Skeletal muscle cell (primary cell): ENCODE data around the gene PIEZO2.

ENCODE experiments used
- DNase-seq: peaks from one replicate; pipeline ENCODE4 v3.0.0-alpha.2; 2010; ENCODE audit warnings: low read depth
- H3K4me3 ChIP-seq: 2 replicates; pipeline ENCODE4 v1.5.1; 2011; ENCODE audit warnings: low read depth, mild to moderate bottlenecking, control low read depth, low read length, moderate library complexity

The PIEZO2 gene

GRCh38 chr18:10843565-10843964 is 305.8 kb downstream of the PIEZO2 start:
- no peak for DNase-seq
- no peak overlapping the region for H3K4me3 ChIP-seq

DNA sequence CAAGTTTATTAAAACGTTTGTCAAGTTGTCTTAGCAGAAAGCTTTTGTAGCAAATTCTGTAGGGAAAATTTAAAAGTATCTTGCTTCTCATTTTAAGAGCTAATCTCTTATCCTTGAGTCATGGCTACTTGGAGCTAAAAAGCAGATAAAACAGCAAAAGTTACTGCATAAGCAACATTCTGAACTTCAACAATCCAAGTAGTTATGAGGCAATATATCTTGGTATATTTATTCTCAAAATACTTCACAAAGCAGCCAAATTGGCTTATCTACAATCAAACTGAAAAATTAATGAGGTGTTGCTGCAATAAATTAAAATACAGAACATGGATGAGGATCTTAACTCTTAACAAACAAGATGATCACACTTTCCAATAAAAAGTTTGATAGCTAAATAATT is 306.5 kb downstream of the PIEZO2 start:
- DNase-seq: no peak
- no peak overlapping the region for H3K4me3 ChIP-seq

- DNase-seq: no peak
- H3K4me3 ChIP-seq: no peak overlapping the region
Observed at GRCh38 chr18:10842371-10842770, 307.0 kb downstream of the PIEZO2 start.

- H3K4me3 ChIP-seq: no peak overlapping the region
- DNase-seq: no peak
Observed at GRCh38 chr18:10841203-10841602, 308.2 kb downstream of the PIEZO2 start.

DNA sequence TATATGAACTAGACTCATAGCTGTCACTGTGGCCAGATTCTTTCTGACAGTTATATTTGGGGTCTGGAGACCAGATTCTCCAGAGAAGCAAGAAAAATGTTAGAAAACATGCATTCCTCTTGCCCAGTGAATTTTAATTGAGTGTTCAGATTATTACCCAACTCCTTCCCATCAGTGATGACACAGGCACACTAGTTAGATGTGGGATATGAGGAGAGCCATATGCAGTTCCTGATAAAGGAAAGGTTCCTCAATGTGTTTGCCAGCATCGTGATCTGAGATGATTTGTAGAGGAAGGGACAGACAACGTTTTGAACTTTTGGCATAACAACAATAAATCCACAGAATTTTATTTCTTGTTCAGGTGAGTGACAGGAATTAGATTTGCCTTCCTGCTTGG is 308.6 kb downstream of the PIEZO2 start:
- no peak for DNase-seq
- no peak overlapping the region for H3K4me3 ChIP-seq

- H3K4me3 ChIP-seq: no peak overlapping the region
- DNase-seq: no peak
Observed at GRCh38 chr18:10839421-10839820, 309.9 kb downstream of the PIEZO2 start.

DNA sequence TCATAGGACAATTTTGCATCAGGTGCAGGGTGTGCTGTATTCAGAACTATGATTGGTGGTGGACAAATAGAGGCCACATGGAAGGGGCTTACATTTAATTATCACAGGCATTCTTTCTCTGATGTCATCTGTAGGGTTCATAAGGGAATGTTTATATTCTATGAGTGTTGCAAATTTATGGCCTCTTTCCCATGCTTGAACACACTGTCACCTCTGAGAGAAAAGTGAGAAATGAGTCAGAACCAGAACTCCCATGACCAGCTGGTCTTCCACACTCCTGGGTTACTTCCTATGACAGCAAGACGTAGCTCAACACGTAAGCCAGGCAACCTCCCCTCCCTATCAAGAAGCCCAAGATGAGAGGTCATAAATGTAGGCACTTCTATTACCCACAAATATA is 310.8 kb downstream of the PIEZO2 start:
- H3K4me3 ChIP-seq: no peak overlapping the region
- no peak for DNase-seq

DNA sequence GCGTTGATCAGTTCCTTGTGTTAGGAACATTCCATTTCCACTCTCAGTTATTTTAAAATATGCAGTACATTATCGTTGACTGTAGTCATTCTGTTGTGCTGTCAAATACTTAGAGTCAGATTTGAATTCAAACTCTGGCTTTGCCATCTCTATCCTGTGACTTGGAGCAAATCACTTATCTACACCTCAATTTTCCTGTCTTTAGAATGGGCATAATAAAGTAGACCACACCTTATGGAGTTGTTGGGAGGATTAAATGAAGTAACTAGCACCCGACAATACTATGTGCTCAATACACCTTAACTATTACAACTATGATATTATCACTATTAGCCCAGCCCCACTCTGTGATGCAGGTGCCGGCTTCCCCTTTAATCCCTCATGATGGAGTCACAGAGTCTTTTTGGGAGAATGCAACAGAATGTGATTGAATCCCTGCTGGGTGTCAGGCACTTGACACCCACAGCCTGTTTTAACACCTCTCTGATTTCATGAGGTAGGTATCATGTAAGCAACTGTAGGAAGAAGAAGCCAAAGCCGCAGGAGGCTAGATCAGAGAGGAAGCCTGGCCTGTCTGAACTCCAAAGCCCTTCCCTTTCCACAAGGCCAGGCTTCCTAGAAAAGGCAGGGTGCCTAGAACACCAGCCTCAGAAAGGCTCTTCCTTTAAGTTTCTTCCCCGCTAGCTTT is 315.1 kb downstream of the PIEZO2 start:
- no peak for DNase-seq
- H3K4me3 ChIP-seq: no peak overlapping the region

- H3K4me3 ChIP-seq: no peak overlapping the region
- no peak for DNase-seq
Observed at GRCh38 chr18:10833656-10834055, 315.7 kb downstream of the PIEZO2 start.

DNA sequence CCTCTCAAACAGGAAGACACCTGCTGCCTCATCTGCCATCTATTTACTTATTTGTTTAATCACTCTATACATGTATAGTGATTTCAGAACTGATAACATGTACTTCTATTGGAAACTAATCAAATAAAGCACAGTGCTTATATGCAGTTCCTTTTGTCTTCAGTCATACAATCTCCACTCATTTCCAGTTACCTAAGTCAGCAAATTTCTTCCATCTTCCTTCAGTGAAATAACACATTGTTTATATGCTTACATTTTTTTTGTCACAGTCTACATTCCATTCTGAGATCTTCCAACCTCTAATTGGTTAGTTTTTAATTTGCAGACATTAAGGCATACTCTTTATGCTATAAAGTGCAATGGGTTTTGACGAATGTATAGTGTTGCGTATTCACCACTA is 323.0 kb downstream of the PIEZO2 start:
- no peak overlapping the region for H3K4me3 ChIP-seq
- DNase-seq: no peak

DNA sequence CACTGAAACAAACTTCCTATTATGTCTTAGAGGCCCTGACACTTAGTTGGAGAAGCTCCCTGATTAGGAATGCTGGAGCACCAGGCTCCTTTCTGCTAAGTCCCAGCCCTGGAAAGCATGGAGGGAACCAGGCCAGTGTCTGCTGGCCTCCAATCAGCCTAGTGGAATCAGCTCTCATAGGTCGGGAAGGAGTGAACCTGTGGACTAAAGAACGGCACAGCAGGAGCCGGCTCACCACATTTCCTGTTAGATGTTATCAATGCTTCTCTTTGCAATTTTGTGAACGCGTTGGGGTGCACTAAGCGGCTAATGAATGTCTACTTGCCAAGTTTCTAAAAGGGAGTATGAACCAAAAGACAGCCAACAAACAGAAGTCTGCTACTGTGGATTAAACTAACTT is 326.9 kb downstream of the PIEZO2 start:
- H3K4me3 ChIP-seq: no peak overlapping the region
- no peak for DNase-seq

GRCh38 chr18:10820681-10821080 is 328.7 kb downstream of the PIEZO2 start:
- no peak overlapping the region for H3K4me3 ChIP-seq
- DNase-seq: no peak

GRCh38 chr18:10814336-10814735 is 335.0 kb downstream of the PIEZO2 start:
- no peak for DNase-seq
- no peak overlapping the region for H3K4me3 ChIP-seq

DNA sequence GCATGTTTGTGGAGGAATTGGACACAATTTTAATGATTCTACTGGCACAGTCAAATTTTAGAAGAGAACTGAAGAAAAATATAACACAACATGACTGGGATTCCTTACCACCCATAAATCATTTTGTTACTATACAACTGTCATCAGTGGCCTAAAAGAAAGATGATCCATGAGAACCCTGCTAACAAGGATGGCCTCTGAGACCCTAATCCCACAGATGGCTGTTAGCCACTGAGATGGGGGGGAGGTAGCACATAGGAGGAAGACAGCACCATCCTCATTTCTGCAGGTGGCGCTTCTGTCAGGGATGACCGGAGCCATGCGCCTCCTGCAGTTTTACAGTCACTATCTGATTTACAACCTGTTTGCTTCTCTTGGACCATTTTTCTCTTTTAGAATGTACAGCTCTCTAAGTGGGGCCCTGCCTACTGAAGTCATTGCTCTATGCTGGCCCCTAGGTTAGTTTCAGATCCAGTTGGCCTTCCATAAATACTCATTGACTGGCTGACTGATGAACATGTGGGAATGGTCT is 343.7 kb downstream of the PIEZO2 start:
- no peak overlapping the region for H3K4me3 ChIP-seq
- no peak for DNase-seq

DNA sequence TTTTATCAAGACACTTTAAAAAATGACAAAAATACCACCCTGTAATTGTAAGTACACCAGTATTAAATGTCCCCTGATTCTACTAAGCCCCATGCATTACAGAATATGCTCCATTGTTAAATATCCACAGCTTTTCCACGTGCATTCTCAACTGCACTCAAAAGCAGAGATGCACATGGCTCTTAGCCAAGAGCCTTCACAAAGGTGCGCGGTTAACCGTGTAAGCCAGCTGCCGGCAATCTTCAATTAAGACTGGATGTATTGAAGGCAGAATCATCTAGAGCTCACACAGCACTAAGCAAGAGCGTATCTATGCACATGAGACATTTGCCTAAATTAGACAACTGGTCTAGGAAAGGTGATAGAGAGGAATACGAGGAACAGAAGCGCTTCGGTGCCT is 345.2 kb downstream of the PIEZO2 start:
- DNase-seq: no peak
- H3K4me3 ChIP-seq: no peak overlapping the region

GRCh38 chr18:10798727-10799550 is 350.4 kb downstream of the PIEZO2 start:
- no peak overlapping the region for H3K4me3 ChIP-seq
- DNase-seq: no peak

DNA sequence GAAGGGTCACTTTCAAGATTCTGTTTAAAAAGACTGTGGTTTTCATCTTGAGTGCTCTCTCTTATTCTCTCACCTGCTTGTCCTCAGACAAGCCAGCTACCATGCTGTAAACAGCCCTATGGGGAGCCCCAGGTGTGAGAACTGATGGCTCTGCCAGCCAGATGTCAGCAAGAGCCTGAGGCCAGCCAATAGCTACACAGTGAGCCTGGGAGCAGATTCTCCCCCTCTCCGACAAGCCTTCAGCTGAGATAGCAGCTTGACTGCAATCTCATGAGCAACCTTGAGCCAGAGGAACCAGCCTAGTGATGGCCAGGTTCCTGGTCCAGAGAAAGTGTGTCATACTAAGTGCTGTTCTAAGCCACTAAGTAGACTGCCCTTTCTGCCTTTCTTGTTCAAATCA is 351.5 kb downstream of the PIEZO2 start:
- DNase-seq: no peak
- no peak overlapping the region for H3K4me3 ChIP-seq

GRCh38 chr18:10794771-10795170 is 354.6 kb downstream of the PIEZO2 start:
- no peak overlapping the region for H3K4me3 ChIP-seq
- DNase-seq: no peak

- no peak for DNase-seq
Observed at GRCh38 chr18:10793730-10794370, 355.5 kb downstream of the PIEZO2 start.

GRCh38 chr18:10792181-10792580 is 357.2 kb downstream of the PIEZO2 start:
- no peak overlapping the region for H3K4me3 ChIP-seq
- DNase-seq: no peak

More at GRCh38 chr18:10793730-10794370, 355.5 kb downstream of the PIEZO2 start:
- no peak overlapping the region for H3K4me3 ChIP-seq
